Neuronal stem cell (in vitro differentiated cells): ENCODE measurements around the gene SLCO3A1.

ENCODE experiments used
- DNase-seq: peaks from one replicate; pipeline ENCODE4 v3.0.0-alpha.2; 2013; ENCODE audit warnings: low spot score
- H2AFZ ChIP-seq: one replicate; pipeline ENCODE4 v1.6.1; 2013; ENCODE audit warnings: mild to moderate bottlenecking, low read length, inconsistent platforms
- H2AK5ac ChIP-seq: 2 replicates; pipeline ENCODE4 v1.6.1; 2013; ENCODE audit warnings: low read depth, mild to moderate bottlenecking, inconsistent platforms, low read length, moderate library complexity, mixed read lengths
- H2BK120ac ChIP-seq: 2 replicates; pipeline ENCODE4 v1.6.1; 2013; ENCODE audit warnings: low read depth, mild to moderate bottlenecking, inconsistent platforms, low read length, moderate library complexity, mixed read lengths
- H2BK12ac ChIP-seq: one replicate; pipeline ENCODE4 v1.6.1; 2013; ENCODE audit warnings: low read length, inconsistent platforms
- H2BK15ac ChIP-seq: 2 replicates; pipeline ENCODE4 v1.6.1; 2013; ENCODE audit warnings: mild to moderate bottlenecking, low read length, inconsistent platforms, mixed read lengths
- H2BK5ac ChIP-seq: one replicate; pipeline ENCODE4 v1.6.1; 2013; ENCODE audit warnings: inconsistent platforms, mild to moderate bottlenecking, low read length, moderate library complexity
- H3K14ac ChIP-seq: one replicate; pipeline ENCODE4 v1.6.1; 2013; ENCODE audit warnings: low read length, inconsistent platforms
- H3K18ac ChIP-seq: 2 replicates; pipeline ENCODE4 v1.6.1; 2013; ENCODE audit warnings: low read length, inconsistent platforms
- H3K23ac ChIP-seq: 2 replicates; pipeline ENCODE4 v1.6.1; 2013; ENCODE audit warnings: low read depth, mild to moderate bottlenecking, mixed read lengths, low read length, inconsistent platforms; ENCODE audit not compliant: poor library complexity
- H3K27ac ChIP-seq: replicated peaks from 3 replicates; pipeline ENCODE4 v1.5.1; 2013; ENCODE audit warnings: low read length, inconsistent platforms
- H3K27me3 ChIP-seq, 3 experiments: 2 replicates each; pipeline ENCODE4 v1.6.1; 2013; ENCODE audit warnings: low read length in 3 of 3, mild to moderate bottlenecking in 2 of 3, inconsistent platforms in 1 of 3, low read depth in 1 of 3, mixed read lengths in 1 of 3, moderate library complexity in 1 of 3; ENCODE audit not compliant: control insufficient read depth in 3 of 3, insufficient read depth in 3 of 3
- H3K36me3 ChIP-seq, 2 donors: replicated peaks in 1 of 2; 2 replicates each; pipeline ENCODE4 v1.6.1; 2013; ENCODE audit warnings: low read length in 2 of 2; ENCODE audit not compliant: control insufficient read depth in 2 of 2, insufficient read depth in 2 of 2
- H3K4ac ChIP-seq: 2 replicates; pipeline ENCODE4 v1.6.1; 2013; ENCODE audit warnings: inconsistent platforms, mild to moderate bottlenecking, low read length, moderate library complexity
- H3K4me1 ChIP-seq, 2 donors: 1 replicate in 1 of 2; 2 replicates in 1 of 2; pipeline ENCODE4 v1.6.1; 2013; ENCODE audit warnings: low read length in 2 of 2, low read depth in 1 of 2; ENCODE audit not compliant: control insufficient read depth in 2 of 2, insufficient read depth in 1 of 2
- H3K4me2 ChIP-seq: one replicate; pipeline ENCODE4 v1.6.1; 2013; ENCODE audit warnings: mild to moderate bottlenecking, low read length, inconsistent platforms; ENCODE audit not compliant: insufficient read depth, poor library complexity, severe bottlenecking
- H3K4me3 ChIP-seq, 2 donors: 2 replicates each; pipeline ENCODE4 v1.5.1; 2013; ENCODE audit warnings: low read length in 2 of 2, mild to moderate bottlenecking in 2 of 2, inconsistent platforms in 1 of 2, moderate library complexity in 1 of 2
- H3K79me1 ChIP-seq: one replicate; pipeline ENCODE4 v1.6.1; 2013; ENCODE audit warnings: low read depth, mild to moderate bottlenecking, inconsistent platforms, low read length, moderate library complexity
- H3K9ac ChIP-seq: one replicate; pipeline ENCODE4 v1.6.1; 2013; ENCODE audit warnings: mild to moderate bottlenecking, low read depth, low read length, inconsistent platforms; ENCODE audit not compliant: poor library complexity
- H3K9me3 ChIP-seq, 2 donors: replicated peaks in 1 of 2; 2 replicates each; pipeline versions ENCODE3 to v1.6.1; 2013; ENCODE audit warnings: low read length in 2 of 2, mild to moderate bottlenecking in 2 of 2, inconsistent platforms in 1 of 2, low read depth in 1 of 2, mixed read lengths in 1 of 2, moderate library complexity in 1 of 2; ENCODE audit not compliant: control insufficient read depth in 2 of 2, insufficient read depth in 1 of 2
- H4K8ac ChIP-seq: one replicate; pipeline ENCODE4 v1.6.1; 2013; ENCODE audit warnings: low read depth, mild to moderate bottlenecking, inconsistent platforms, low read length, moderate library complexity
- H4K91ac ChIP-seq: one replicate; pipeline ENCODE4 v1.6.1; 2013; ENCODE audit warnings: low read length, low read depth, mild to moderate bottlenecking, inconsistent platforms; ENCODE audit not compliant: poor library complexity
- WGBS, 2 donors: extraction: QIAGEN DNeasy Blood & Tissue Kit; methylation state at CpG; one replicate each; pipeline ENCODE4 v1.1.7; 2013; ENCODE audit warnings: missing lambda C conversion rate in 2 of 2, mixed read lengths in 1 of 2; ENCODE audit not compliant: insufficient read length in 2 of 2, insufficient replicate concordance in 1 of 2; ENCODE audit errors: extremely low coverage in 2 of 2; 5-methylcytosine and 5-hydroxymethylcytosine counted together

SLCO3A1 gene

DNA sequence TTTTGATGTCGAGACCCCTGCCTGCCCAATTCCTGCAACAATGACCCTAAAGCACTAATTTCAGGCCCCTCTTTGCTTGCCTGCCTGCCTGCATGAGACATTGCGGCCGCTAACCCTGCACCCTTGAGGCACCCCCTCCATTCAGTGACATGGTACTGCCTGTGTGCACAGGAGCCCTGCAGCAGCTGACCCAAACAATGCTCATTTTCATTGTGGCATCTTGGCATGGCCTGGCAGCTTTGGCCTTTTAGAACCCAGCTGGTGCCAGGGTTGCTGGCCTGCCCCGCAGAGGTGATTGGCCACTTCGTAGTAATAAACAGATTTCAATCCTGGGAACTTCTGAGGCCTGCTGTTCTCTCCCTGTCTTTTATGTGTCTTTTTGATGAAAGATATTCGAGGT lies 33.8 kb downstream of the SLCO3A1 start:
- no peak overlapping the region for H3K4me2 ChIP-seq
- no peak overlapping the region for H4K8ac ChIP-seq
- H2AFZ ChIP-seq = no peak overlapping the region
- H3K4me1 ChIP-seq = peaks cover 0 to 2% of the 10 kb centered on the region in 2 donors
- WGBS, 2 donors = no CpG with 5 or more reads among the region's 6 CpGs
- H2BK15ac ChIP-seq = no peak overlapping the region
- no peak overlapping the region for H3K14ac ChIP-seq
- H2BK120ac ChIP-seq = no peak overlapping the region
- H2BK12ac ChIP-seq = no peak overlapping the region
- no peak for DNase-seq
- no peak overlapping the region for H3K23ac ChIP-seq
- no peak overlapping the region for H3K27ac ChIP-seq
- H3K9ac ChIP-seq = no peak overlapping the region
- H3K18ac ChIP-seq = no peak overlapping the region
- H3K79me1 ChIP-seq = no peaks in the 10 kb centered on the region
- no peak overlapping the region for H4K91ac ChIP-seq
- no peak overlapping the region for H2BK5ac ChIP-seq
- H3K36me3 ChIP-seq = no peaks in the 10 kb centered on the region
- H3K4ac ChIP-seq = no peak overlapping the region
- H3K4me3 ChIP-seq = no peak overlapping the region
- no peaks in the 10 kb centered on the region for H3K9me3 ChIP-seq
- no peak overlapping the region for H2AK5ac ChIP-seq
- H3K27me3 ChIP-seq = no peaks in the 10 kb centered on the region

DNA sequence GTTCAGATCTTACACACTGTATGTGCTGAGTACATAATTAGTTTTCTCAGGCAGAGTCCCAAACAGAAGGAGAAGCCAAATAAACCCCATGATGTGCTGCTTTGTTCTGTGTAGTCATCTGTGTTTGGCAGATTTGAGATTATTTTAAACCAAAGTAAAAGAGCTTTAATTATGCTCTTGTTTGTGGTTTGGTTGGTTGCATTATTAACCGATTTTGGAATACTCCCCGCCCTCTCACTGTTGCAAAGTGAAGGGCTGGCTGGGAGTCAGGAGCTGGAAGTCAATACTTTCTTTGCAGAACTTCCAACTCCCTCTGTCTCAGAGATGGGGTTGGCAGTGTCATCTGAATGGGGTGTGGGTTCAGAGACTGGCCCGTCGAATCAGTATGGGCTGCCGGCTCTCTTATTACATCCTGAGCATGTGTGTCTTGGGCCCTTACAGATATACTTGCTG lies 34.4 kb downstream of the SLCO3A1 start:
- H3K27me3 ChIP-seq = no peaks in the 10 kb centered on the region
- no peak overlapping the region for H3K23ac ChIP-seq
- no peak overlapping the region for H4K8ac ChIP-seq
- H3K4me3 ChIP-seq = no peak overlapping the region
- H2AK5ac ChIP-seq = no peak overlapping the region
- H3K79me1 ChIP-seq = no peaks in the 10 kb centered on the region
- no peak overlapping the region for H3K9ac ChIP-seq
- H4K91ac ChIP-seq = no peak overlapping the region
- no peak overlapping the region for H2BK12ac ChIP-seq
- no peak overlapping the region for H2AFZ ChIP-seq
- no peaks in the 10 kb centered on the region for H3K9me3 ChIP-seq
- H3K4me1 ChIP-seq = peaks cover 0 to 2% of the 10 kb centered on the region in 2 donors
- no peak overlapping the region for H3K27ac ChIP-seq
- H3K18ac ChIP-seq = no peak overlapping the region
- WGBS, 2 donors = no CpG with 5 or more reads among the region's 5 CpGs
- no peak overlapping the region for H3K4ac ChIP-seq
- no peak overlapping the region for H2BK5ac ChIP-seq
- H3K36me3 ChIP-seq = no peaks in the 10 kb centered on the region
- DNase-seq = no peak
- H2BK15ac ChIP-seq = no peak overlapping the region
- H3K4me2 ChIP-seq = no peak overlapping the region
- H2BK120ac ChIP-seq = no peak overlapping the region
- no peak overlapping the region for H3K14ac ChIP-seq

- Histone ChIP-seq H3K23ac (no peak overlapping the region), H2BK5ac (no peak overlapping the region), H3K4me3 (no peak overlapping the region), H3K9me3 (no peaks in the 10 kb centered on the region), H3K27me3 (no peaks in the 10 kb centered on the region), H2BK15ac (no peak overlapping the region), H3K36me3 (no peaks in the 10 kb centered on the region), H3K79me1 (no peaks in the 10 kb centered on the region), H4K8ac (no peak overlapping the region), H2BK12ac (no peak overlapping the region), H3K27ac (no peak overlapping the region), H3K18ac (no peak overlapping the region), H2AK5ac (no peak overlapping the region), H3K14ac (no peak overlapping the region), H3K4ac (no peak overlapping the region), H3K4me1 (peaks cover 0 to 2% of the 10 kb centered on the region in 2 donors), H4K91ac (no peak overlapping the region), H2BK120ac (no peak overlapping the region), H3K9ac (no peak overlapping the region), H2AFZ (no peak overlapping the region), H3K4me2 (no peak overlapping the region)
- WGBS, 2 donors = no CpG with 5 or more reads among the region's 2 CpGs
- no peak for DNase-seq
Observed at GRCh38 chr15:91889111-91889815, 35.8 kb downstream of the SLCO3A1 start.

DNA sequence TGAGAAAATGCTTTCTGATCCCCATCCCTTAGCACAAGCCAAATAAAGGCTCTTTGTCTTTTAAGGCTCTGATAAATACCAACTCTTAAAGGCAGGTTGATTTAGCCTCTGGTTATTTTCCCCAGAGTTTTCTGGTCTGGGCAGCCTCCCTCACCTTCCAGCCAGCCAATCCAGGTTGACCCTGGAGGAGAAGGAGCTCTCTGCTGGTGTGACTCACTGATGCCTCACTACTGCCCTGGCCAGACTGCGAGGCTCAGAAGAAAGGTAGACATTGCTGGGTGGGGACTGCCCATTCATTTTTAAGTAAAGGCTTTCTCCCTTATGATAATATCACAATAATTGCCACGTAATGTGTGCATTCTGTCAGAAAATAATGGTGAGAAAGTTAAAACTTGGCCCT lies 37.1 kb downstream of the SLCO3A1 start:
- no peak overlapping the region for H3K27ac ChIP-seq
- no CpG with 5 or more reads among the region's 2 CpGs for WGBS, 2 donors

More for the DNA sequence above, 37.1 kb downstream of the SLCO3A1 start:
- Histone ChIP-seq H3K23ac (no peak overlapping the region), H3K36me3 (no peaks in the 10 kb centered on the region), H2BK5ac (no peak overlapping the region), H3K4me3 (no peak overlapping the region), H2BK15ac (no peak overlapping the region), H4K8ac (no peak overlapping the region), H2AFZ (no peak overlapping the region), H3K79me1 (no peaks in the 10 kb centered on the region), H3K4me2 (no peak overlapping the region), H3K4me1 (peaks cover 0 to 2% of the 10 kb centered on the region in 2 donors), H3K9me3 (no peaks in the 10 kb centered on the region), H3K9ac (no peak overlapping the region), H2BK12ac (no peak overlapping the region), H4K91ac (no peak overlapping the region), H3K14ac (no peak overlapping the region), H2BK120ac (no peak overlapping the region), H3K27me3 (no peaks in the 10 kb centered on the region), H2AK5ac (no peak overlapping the region), H3K18ac (no peak overlapping the region), H3K4ac (no peak overlapping the region)
- DNase-seq = no peak
